HAP-1 (cell line): ENCODE results near the gene RPL23.

Experiments used
- DNase-seq, 2 experiments: peaks; one replicate each; pipeline ENCODE4 v3.0.0-alpha.2; 2016 to 2020; ENCODE audit warnings: low spot score in 2 of 2
- H3K27me3 ChIP-seq: fragments of 250-450 bp; sonication (Bioruptor Pico); 2 replicates; pipeline ENCODE4 v1.5.1; 2020; ENCODE audit warnings: low read depth, mild to moderate bottlenecking, moderate library complexity
- H3K36me3 ChIP-seq: fragments of 250-450 bp; sonication (Bioruptor Pico); replicated peaks from 2 replicates; pipeline ENCODE4 v1.5.1; 2020; ENCODE audit warnings: mild to moderate bottlenecking
- H3K4me1 ChIP-seq: fragments of 250-450 bp; sonication (Bioruptor Pico); 2 replicates; pipeline ENCODE4 v1.5.1; 2020; ENCODE audit warnings: mild to moderate bottlenecking
- H3K4me3 ChIP-seq: fragments of 250-450 bp; sonication (Bioruptor Pico); 2 replicates; pipeline ENCODE4 v1.5.1; 2020; ENCODE audit warnings: mild to moderate bottlenecking, moderate library complexity
- H3K9me3 ChIP-seq: fragments of 250-450 bp; sonication (Bioruptor Pico); 2 replicates; pipeline ENCODE4 v1.5.1; 2020; ENCODE audit warnings: mild to moderate bottlenecking, moderate library complexity
- in situ Hi-C: fragments of 300-500 bp; cut with MboI; formaldehyde crosslinking; loops from 3 replicates; pipeline ENCODE4 v1.14.3; 2020; ENCODE audit warnings: low sequenced_read_pairs, inconsistent platforms, mixed read lengths

Gene RPL23

GRCh38 chr17:38853292-38854219 is at the start of gene RPL23:
Gene RPL23, minus strand, starts transcription at chr17:38853721. Its CDS starts 11 bp downstream, at chr17:38853710.
- Histone ChIP-seq H3K27me3 (no peaks in the 10 kb centered on the region), H3K9me3 (no peaks in the 10 kb centered on the region), H3K4me1 (peaks cover 6% of the 10 kb centered on the region), H3K36me3 (peaks cover 47% of the 10 kb centered on the region), H3K4me3 (peak within 1 kb of the TSS; percentile 62)
- in situ Hi-C loops: no loop called here
- DNase-seq: peak; percentile 96 to 97

GRCh38 chr17:38900978-38901656 is 47.6 kb upstream of the RPL23 start:
- peaks cover 22% of the 10 kb centered on the region for H3K36me3 ChIP-seq
- H3K9me3 ChIP-seq: no peaks in the 10 kb centered on the region
- H3K4me1 ChIP-seq: no peaks in the 10 kb centered on the region
- no peak for DNase-seq
- no peaks in the 10 kb centered on the region for H3K27me3 ChIP-seq
- in situ Hi-C loops: no loop called here
- H3K4me3 ChIP-seq: no peak overlapping the region

- in situ Hi-C loops: no loop called here
- Histone ChIP-seq H3K36me3 (peaks cover 19% of the 10 kb centered on the region), H3K4me1 (no peaks in the 10 kb centered on the region), H3K4me3 (no peak overlapping the region), H3K27me3 (no peaks in the 10 kb centered on the region), H3K9me3 (no peaks in the 10 kb centered on the region)
- DNase-seq: no peak
These were observed 45.9 kb upstream of the RPL23 start for GRCh38 chr17:38899421-38899820.

GRCh38 chr17:38898812-38899348 is 45.4 kb upstream of the RPL23 start:
- H3K4me3 ChIP-seq: no peak overlapping the region
- no peak for DNase-seq
- H3K36me3 ChIP-seq: peaks cover 16% of the 10 kb centered on the region
- H3K4me1 ChIP-seq: no peaks in the 10 kb centered on the region
- H3K27me3 ChIP-seq: no peaks in the 10 kb centered on the region
- in situ Hi-C loops: no loop called here
- no peaks in the 10 kb centered on the region for H3K9me3 ChIP-seq

GRCh38 chr17:38898291-38898679 is 44.8 kb upstream of the RPL23 start:
- Histone ChIP-seq H3K4me1 (no peaks in the 10 kb centered on the region), H3K27me3 (no peaks in the 10 kb centered on the region), H3K9me3 (no peaks in the 10 kb centered on the region), H3K36me3 (peaks cover 10% of the 10 kb centered on the region), H3K4me3 (no peak overlapping the region)
- in situ Hi-C loops: no loop called here
- DNase-seq: no peak

GRCh38 chr17:38897671-38898290 is 44.3 kb upstream of the RPL23 start:
- Histone ChIP-seq H3K27me3 (no peaks in the 10 kb centered on the region), H3K9me3 (no peaks in the 10 kb centered on the region), H3K4me1 (no peaks in the 10 kb centered on the region), H3K4me3 (no peak overlapping the region), H3K36me3 (peaks cover 9% of the 10 kb centered on the region)
- in situ Hi-C loops: no loop called here
- DNase-seq: no peak

- Histone ChIP-seq H3K27me3 (no peaks in the 10 kb centered on the region), H3K4me1 (no peaks in the 10 kb centered on the region)
- in situ Hi-C loops: no loop called here
These were observed 43.7 kb upstream of the RPL23 start for GRCh38 chr17:38897176-38897575.

GRCh38 chr17:38896346-38896954 is 42.9 kb upstream of the RPL23 start:
- H3K36me3 ChIP-seq: peaks cover 21% of the 10 kb centered on the region

More at GRCh38 chr17:38897176-38897575, 43.7 kb upstream of the RPL23 start:
- no peak overlapping the region for H3K4me3 ChIP-seq
- no peak for DNase-seq
- H3K9me3 ChIP-seq: no peaks in the 10 kb centered on the region
- H3K36me3 ChIP-seq: peaks cover 15% of the 10 kb centered on the region

GRCh38 chr17:38894276-38894675 is 40.8 kb upstream of the RPL23 start:
- Histone ChIP-seq H3K9me3 (no peaks in the 10 kb centered on the region), H3K27me3 (no peaks in the 10 kb centered on the region), H3K36me3 (peaks cover 26% of the 10 kb centered on the region), H3K4me3 (no peak overlapping the region), H3K4me1 (no peaks in the 10 kb centered on the region)
- DNase-seq: no peak
- in situ Hi-C loops: no loop called here

More at GRCh38 chr17:38896346-38896954, 42.9 kb upstream of the RPL23 start:
- no peak for DNase-seq
- in situ Hi-C loops: no loop called here
- no peak overlapping the region for H3K4me3 ChIP-seq
- no peaks in the 10 kb centered on the region for H3K9me3 ChIP-seq
- H3K4me1 ChIP-seq: no peaks in the 10 kb centered on the region
- H3K27me3 ChIP-seq: no peaks in the 10 kb centered on the region

GRCh38 chr17:38893607-38894006 is 40.1 kb upstream of the RPL23 start:
- in situ Hi-C loops: no loop called here
- no peak for DNase-seq
- H3K27me3 ChIP-seq: no peaks in the 10 kb centered on the region
- no peaks in the 10 kb centered on the region for H3K4me1 ChIP-seq
- no peaks in the 10 kb centered on the region for H3K9me3 ChIP-seq
- no peak overlapping the region for H3K4me3 ChIP-seq
- peaks cover 23% of the 10 kb centered on the region for H3K36me3 ChIP-seq

- peaks cover 26% of the 10 kb centered on the region for H3K36me3 ChIP-seq
- H3K4me1 ChIP-seq: no peaks in the 10 kb centered on the region
- in situ Hi-C loops: no loop called here
These were observed 39.6 kb upstream of the RPL23 start for GRCh38 chr17:38893113-38893512.

GRCh38 chr17:38892620-38893019 is 39.1 kb upstream of the RPL23 start:
- H3K36me3 ChIP-seq: peaks cover 26% of the 10 kb centered on the region
- H3K9me3 ChIP-seq: no peaks in the 10 kb centered on the region
- no peaks in the 10 kb centered on the region for H3K27me3 ChIP-seq
- no peak for DNase-seq
- in situ Hi-C loops: no loop called here
- no peaks in the 10 kb centered on the region for H3K4me1 ChIP-seq
- no peak overlapping the region for H3K4me3 ChIP-seq

More at GRCh38 chr17:38893113-38893512, 39.6 kb upstream of the RPL23 start:
- no peak for DNase-seq
- no peaks in the 10 kb centered on the region for H3K27me3 ChIP-seq
- no peak overlapping the region for H3K4me3 ChIP-seq
- no peaks in the 10 kb centered on the region for H3K9me3 ChIP-seq

GRCh38 chr17:38892083-38892482 is 38.6 kb upstream of the RPL23 start:
- H3K9me3 ChIP-seq: no peaks in the 10 kb centered on the region
- H3K4me3 ChIP-seq: no peak overlapping the region
- no peaks in the 10 kb centered on the region for H3K27me3 ChIP-seq
- peaks cover 26% of the 10 kb centered on the region for H3K36me3 ChIP-seq
- in situ Hi-C loops: no loop called here
- no peaks in the 10 kb centered on the region for H3K4me1 ChIP-seq
- DNase-seq: no peak
